HepG2 (cell line): ENCODE measurements around the gene SLITRK2. TPM values are rescaled to one million over a fixed set of nuclear protein-coding genes. Genes with fewer than 3 reads are reported as not detected.

ENCODE experiments used
- ATAC-seq: fragments of 200-7000 bp; cut with Tn5 transposase; 3 replicates; pipeline ENCODE4 v1.9.1; 2020; ENCODE audit warnings: mild to moderate bottlenecking, moderate library complexity
- BruUV-seq: library from RNA; stranded (reverse); fragments of 400-500 nt; replicated peaks from 2 replicates; lab custom pipeline; 2021; lab: Mats Ljungman, UMichigan
- CTCF ChIA-PET: fragments of 300-600 bp; formaldehyde crosslinking; extraction: SDS; loops from one replicate; lab custom pipeline; 2021; ENCODE audit warnings: low total read pairs, inconsistent platforms, low intra/inter-chr PET ratio; lab: Yijun Ruan, JAX
- POLR2A ChIA-PET: fragments of 350-600 bp; sonication (Branson Sonifier 250); formaldehyde crosslinking; loops from one replicate; lab custom pipeline; 2020; ENCODE audit warnings: antibody characterized with exemption, inconsistent platforms; lab: Yijun Ruan, JAX
- DNase-seq: peaks from one replicate; pipeline ENCODE4 v3.0.0-alpha.2; 2015; ENCODE audit warnings: low spot score
- FAIRE-seq: peaks from 3 replicates; lab custom pipeline; 2011; peaks lifted over from hg19 to GRCh38; lab: Jason Lieb, UNC
- H2AFZ ChIP-seq: one replicate; pipeline ENCODE4 v1.6.1; 2011; ENCODE audit warnings: low read length, inconsistent platforms
- H3K27ac ChIP-seq: fragments of 300-600 bp; 3 replicates; pipeline ENCODE4 v1.8.0; 2011; ENCODE audit warnings: mixed run types, mild to moderate bottlenecking, mixed read lengths, low read length, inconsistent platforms; ENCODE audit not compliant: insufficient read depth; ENCODE audit errors: extremely low read length
- H3K27me3 ChIP-seq, 2 experiments: fragments of 200-600 bp in 1 of 2; 2 replicates in 1 of 2; 3 replicates in 1 of 2; pipeline versions ENCODE4 v1.6.0 to v1.8.0; 2011; ENCODE audit warnings: low read length in 2 of 2, mild to moderate bottlenecking in 2 of 2, moderate library complexity in 2 of 2, inconsistent platforms in 1 of 2; ENCODE audit not compliant: insufficient read depth in 2 of 2, control insufficient read depth in 1 of 2
- H3K36me3 ChIP-seq, 2 experiments: fragments of 200-600 bp in 1 of 2; replicated peaks in 1 of 2; 2 replicates in 1 of 2; 3 replicates in 1 of 2; pipeline versions ENCODE4 v1.5.1 to v1.8.0; 2011; ENCODE audit warnings: low read length in 2 of 2, inconsistent platforms in 1 of 2; ENCODE audit not compliant: insufficient read depth in 2 of 2, control insufficient read depth in 1 of 2
- H3K4me1 ChIP-seq: 2 replicates; pipeline ENCODE4 v1.5.1; 2012; ENCODE audit warnings: low read length, inconsistent platforms; ENCODE audit not compliant: insufficient read depth
- H3K4me2 ChIP-seq: 2 replicates; pipeline ENCODE4 v1.6.0; 2011; ENCODE audit warnings: low read depth, low read length, inconsistent platforms
- H3K4me3 ChIP-seq, 3 experiments: fragments of 200-600 bp in 1 of 3; sonication (generic), shearing (Covaris generic) in 1 of 3; replicated peaks in 1 of 3; 2 replicates each; pipeline ENCODE4 v1.5.1; 2011 to 2016; ENCODE audit warnings: low read length in 3 of 3, inconsistent platforms in 2 of 3, low read depth in 2 of 3, mild to moderate bottlenecking in 2 of 3, control low read depth in 1 of 3, mixed read lengths in 1 of 3; ENCODE audit not compliant: insufficient read depth in 1 of 3
- H3K79me2 ChIP-seq: one replicate; pipeline ENCODE4 v1.6.1; 2011; ENCODE audit warnings: low read length, inconsistent platforms; ENCODE audit not compliant: insufficient read depth
- H3K9ac ChIP-seq: 2 replicates; pipeline ENCODE4 v1.6.0; 2011; ENCODE audit warnings: mild to moderate bottlenecking, low read depth, low read length, inconsistent platforms; ENCODE audit not compliant: insufficient read depth
- H3K9me3 ChIP-seq: 2 replicates; pipeline ENCODE4 v1.5.1; 2012; ENCODE audit warnings: mild to moderate bottlenecking, low read length
- H4K20me1 ChIP-seq: 2 replicates; pipeline ENCODE4 v1.6.0; 2011; ENCODE audit warnings: inconsistent platforms, mild to moderate bottlenecking, low read length, moderate library complexity; ENCODE audit not compliant: insufficient read depth
- ARNT2 ChIP-seq: sonication (generic); formaldehyde crosslinking; IDR thresholded peaks from 2 replicates; pipeline ENCODE4 v1.8.0; 2022; ENCODE audit warnings: mild to moderate bottlenecking, low read depth, missing genetic modification reagents, moderate library complexity
- FOXJ3 ChIP-seq: sonication (generic); formaldehyde crosslinking; IDR thresholded peaks from 2 replicates; pipeline ENCODE4 v1.4.0; 2020; ENCODE audit warnings: missing genetic modification reagents, mild to moderate bottlenecking, borderline replicate concordance
- HNRNPH1 ChIP-seq: fragments of 200-400 bp; formaldehyde crosslinking; optimal IDR thresholded peaks from 2 replicates; pipeline ENCODE3; 2017; ENCODE audit warnings: mild to moderate bottlenecking, low read depth, low read length
- ISL2 ChIP-seq: sonication (generic); formaldehyde crosslinking; IDR thresholded peaks from 2 replicates; pipeline ENCODE4 v1.5.0; 2020; ENCODE audit warnings: missing genetic modification reagents
- KDM3A ChIP-seq: IDR thresholded peaks from 2 replicates; pipeline ENCODE4 v1.6.1; 2018; ENCODE audit warnings: low read depth, missing compliant biosample characterization
- SALL2 ChIP-seq: sonication (generic); formaldehyde crosslinking; IDR thresholded peaks from 2 replicates; pipeline ENCODE4 v1.8.1; 2023; ENCODE audit warnings: mild to moderate bottlenecking, missing genetic modification reagents, inconsistent platforms
- WIZ ChIP-seq: sonication (generic); formaldehyde crosslinking; IDR thresholded peaks from 2 replicates; pipeline ENCODE4 v1.5.1; 2020; ENCODE audit warnings: mild to moderate bottlenecking, missing genetic modification reagents
- WGBS: methylation state at CpG from one replicate; pipeline ENCODE4 v1.1.6; 2017; ENCODE audit warnings: low lambda C conversion rate; 5-methylcytosine and 5-hydroxymethylcytosine counted together
- in situ Hi-C: cut with HindIII; loops from 2 replicates; pipeline ENCODE4 v1.10.0; 2017; ENCODE audit warnings: low pct_unique_long_range_greater_than_20kb; ENCODE audit not compliant: extremely low pct_ligation_motif_present
- intact Hi-C: fragments of 100-400 bp; cut with micrococcal nuclease; formaldehyde crosslinking; loops from one replicate; pipeline ENCODE4 v1.10.0; 2022; ENCODE audit not compliant: unreplicated experiment
- polyA plus RNA-seq, 8 experiments: library from polyadenylated mRNA; depleted of rRNA in 3 of 8; stranded (reverse) in 7 of 8; unstranded in 1 of 8; fragments of >200 nt; fragmentation: Illumina TruSeq in 4 of 8; extraction: Trizol in 4 of 8; gene quantifications; 2 replicates each; pipeline versions ENCODE4 v1.2.1 to v1.2.3, GENCODE V29; 2011 to 2016; ENCODE audit warnings: low read depth in 4 of 8, missing spikeins in 1 of 8, mixed read lengths in 1 of 8; ENCODE audit not compliant: insufficient read depth in 1 of 8
- total RNA-seq, 5 experiments: library from RNA; depleted of rRNA; stranded (reverse); fragments of >200 nt; fragmentation: Illumina TruSeq; extraction: Trizol; gene quantifications; 2 replicates each; pipeline ENCODE4 v1.2.3, GENCODE V29; 2016; ENCODE audit warnings: low read depth in 1 of 5
- TF ChIP-seq, protein P1 (sequence below): sonication (generic); formaldehyde crosslinking; IDR thresholded peaks from 2 replicates; pipeline ENCODE4 v1.4.0; 2020; ENCODE audit warnings: missing genetic modification reagents, borderline replicate concordance

The SLITRK2 gene
- total and polyA plus RNA-seq, 2 of the 13 experiments (the other 11 are each of a cell fraction or from before 2014, with no cell fraction given) = not detected

GRCh38 chrX:145840531-145840930 lies 22.9 kb downstream of the SLITRK2 start:
- DNase-seq = no peak
- POLR2A ChIA-PET = no interaction called here
- Histone ChIP-seq H2AFZ (no peak overlapping the region), H3K4me2 (no peak overlapping the region), H3K9ac (no peak overlapping the region), H3K4me3 (no peak overlapping the region), H3K27ac (no peak overlapping the region)
- 41% methylated on average over 7 of the region's 9 CpGs for WGBS
- FAIRE-seq = no peak
- no peak for ATAC-seq
- TF ChIP-seq SALL2 = no peak
- TF ChIP-seq, all 625 proteins: peak for 0
- in situ Hi-C loops = no loop called here
- H3K27me3 ChIP-seq = no peaks in the 10 kb centered on the region
- intact Hi-C loops = no loop called here
- no peaks in the 10 kb centered on the region for H4K20me1 ChIP-seq
- no peaks in the 10 kb centered on the region for H3K36me3 ChIP-seq
- no TSS peak for BruUV-seq
- no peaks in the 10 kb centered on the region for H3K9me3 ChIP-seq
- CTCF ChIA-PET = no interaction called here
- no peaks in the 10 kb centered on the region for H3K4me1 ChIP-seq
- no peaks in the 10 kb centered on the region for H3K79me2 ChIP-seq

- no peak overlapping the region for H3K27ac ChIP-seq
These were observed 25.7 kb downstream of the SLITRK2 start for GRCh38 chrX:145843146-145843904.

More at GRCh38 chrX:145843146-145843904, 25.7 kb downstream of the SLITRK2 start:
- BruUV-seq = no TSS peak
- no peak overlapping the region for H2AFZ ChIP-seq
- H3K4me2 ChIP-seq = no peak overlapping the region
- H3K36me3 ChIP-seq = no peaks in the 10 kb centered on the region
- ATAC-seq (no peak), FAIRE-seq (no peak), DNase-seq (no peak)
- H3K4me3 ChIP-seq = no peak overlapping the region
- H3K9ac ChIP-seq = no peak overlapping the region
- in situ Hi-C loops (no loop called here), intact Hi-C loops (no loop called here)
- H3K27me3 ChIP-seq = no peaks in the 10 kb centered on the region
- no peaks in the 10 kb centered on the region for H3K4me1 ChIP-seq
- TF ChIP-seq WIZ (CRISPR knock-in tag) = no peak
- TF ChIP-seq, protein P1, sequence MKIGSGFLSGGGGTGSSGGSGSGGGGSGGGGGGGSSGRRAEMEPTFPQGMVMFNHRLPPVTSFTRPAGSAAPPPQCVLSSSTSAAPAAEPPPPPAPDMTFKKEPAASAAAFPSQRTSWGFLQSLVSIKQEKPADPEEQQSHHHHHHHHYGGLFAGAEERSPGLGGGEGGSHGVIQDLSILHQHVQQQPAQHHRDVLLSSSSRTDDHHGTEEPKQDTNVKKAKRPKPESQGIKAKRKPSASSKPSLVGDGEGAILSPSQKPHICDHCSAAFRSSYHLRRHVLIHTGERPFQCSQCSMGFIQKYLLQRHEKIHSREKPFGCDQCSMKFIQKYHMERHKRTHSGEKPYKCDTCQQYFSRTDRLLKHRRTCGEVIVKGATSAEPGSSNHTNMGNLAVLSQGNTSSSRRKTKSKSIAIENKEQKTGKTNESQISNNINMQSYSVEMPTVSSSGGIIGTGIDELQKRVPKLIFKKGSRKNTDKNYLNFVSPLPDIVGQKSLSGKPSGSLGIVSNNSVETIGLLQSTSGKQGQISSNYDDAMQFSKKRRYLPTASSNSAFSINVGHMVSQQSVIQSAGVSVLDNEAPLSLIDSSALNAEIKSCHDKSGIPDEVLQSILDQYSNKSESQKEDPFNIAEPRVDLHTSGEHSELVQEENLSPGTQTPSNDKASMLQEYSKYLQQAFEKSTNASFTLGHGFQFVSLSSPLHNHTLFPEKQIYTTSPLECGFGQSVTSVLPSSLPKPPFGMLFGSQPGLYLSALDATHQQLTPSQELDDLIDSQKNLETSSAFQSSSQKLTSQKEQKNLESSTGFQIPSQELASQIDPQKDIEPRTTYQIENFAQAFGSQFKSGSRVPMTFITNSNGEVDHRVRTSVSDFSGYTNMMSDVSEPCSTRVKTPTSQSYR (CRISPR knock-in tag) = no peak
- no peak for TF ChIP-seq FOXJ3 (CRISPR knock-in tag)
- no peak for TF ChIP-seq ARNT2 (CRISPR knock-in tag)
- TF ChIP-seq ISL2 = no peak
- TF ChIP-seq KDM3A (CRISPR knock-in tag) = no peak
- TF ChIP-seq HNRNPH1 = no peak
- 26% methylated on average over 7 of the region's 7 CpGs for WGBS
- H3K9me3 ChIP-seq = peaks cover 10% of the 10 kb centered on the region; the same call in 1 of the 2 replicates
- POLR2A ChIA-PET = no interaction called here
- H4K20me1 ChIP-seq = no peaks in the 10 kb centered on the region
- H3K79me2 ChIP-seq = no peaks in the 10 kb centered on the region
- CTCF ChIA-PET = no interaction called here
